ENCODE measurements around the gene TAP2. TPM values are rescaled to one million over a fixed set of nuclear protein-coding genes. Genes with fewer than 3 reads are reported as not detected.

TAP2 gene
- total RNA-seq, 1 experiment from 2014 or later, result 59.9 TPM

GRCh38 chr6:32838114-32838958, at the start of gene TAP2 (continued):
- no peak for TF ChIP-seq SP1 (IDR thresholded peaks at IDR 0.05; ENCODE audit: low read depth)
- TF ChIP-seq CTCF (IDR thresholded peaks at IDR 0.05 in 2 of 3, conservative IDR thresholded peaks at IDR 0.05 in 1 of 3; ENCODE audit: borderline replicate concordance in 1 of 3, insufficient read depth in 1 of 3, low read depth in 2 of 3, low read length in 2 of 3), result peak; percentile 88 to 96 (median 91)
- TF ChIP-seq POLR2A (IDR thresholded peaks at IDR 0.05; ENCODE audit: borderline replicate concordance, extremely low read depth, insufficient read depth, insufficient read length), result peak; percentile 84
- no peak for TF ChIP-seq FOSL1 (IDR thresholded peaks at IDR 0.05; ENCODE audit: low read depth)

DNA sequence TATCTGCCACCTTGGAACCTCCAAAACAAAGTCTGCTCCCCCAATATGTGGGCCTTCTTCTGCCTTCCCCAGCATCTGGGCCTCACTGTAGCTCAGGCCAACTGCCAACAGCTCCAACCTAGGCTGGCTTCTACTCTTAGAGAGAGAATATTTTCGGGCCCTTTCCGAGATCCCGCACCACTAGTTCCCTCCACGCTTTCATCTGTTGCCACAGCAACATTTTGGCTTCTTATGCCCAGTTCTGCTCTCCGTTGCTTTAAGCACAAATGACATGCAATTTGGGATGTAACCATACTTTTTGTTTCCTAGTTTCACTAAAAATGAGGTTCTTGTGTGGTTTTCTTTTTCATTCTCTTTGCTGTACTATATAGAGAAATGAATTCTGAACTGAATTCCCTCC, 49.1 kb upstream of the TAP2 start:
- intact Hi-C loops (cut with micrococcal nuclease), result loop anchor here (5.0 kb wide), 2 partner anchors 45 to 80 kb away; partner anchors contain the start of gene BRD2
- TF ChIP-seq CTCF (IDR thresholded peaks at IDR 0.05 in 2 of 3, conservative IDR thresholded peaks at IDR 0.05 in 1 of 3; ENCODE audit: borderline replicate concordance in 1 of 3, insufficient read depth in 1 of 3, low read depth in 2 of 3, low read length in 2 of 3) (no peak), ZFX (IDR thresholded peaks at IDR 0.05) (no peak), FOSL1 (IDR thresholded peaks at IDR 0.05; ENCODE audit: low read depth) (no peak), ZNF274 (IDR thresholded peaks at IDR 0.05; ENCODE audit: low read depth, low read length) (no peak), EZH2 (IDR thresholded peaks at IDR 0.05) (no peak), CEBPB (IDR thresholded peaks at IDR 0.05; ENCODE audit: low read depth) (no peak), JUND (IDR thresholded peaks at IDR 0.05) (no peak), YY1 (IDR thresholded peaks at IDR 0.05; ENCODE audit: extremely low read depth, insufficient replicate concordance, low read depth, low read length) (no peak), POLR2A (IDR thresholded peaks at IDR 0.05; ENCODE audit: borderline replicate concordance, extremely low read depth, insufficient read depth, insufficient read length) (no peak), EZH2phosphoT487 (IDR thresholded peaks at IDR 0.05; ENCODE audit: borderline replicate concordance) (no peak), RAD21 (IDR thresholded peaks at IDR 0.05; ENCODE audit: low read depth) (no peak), SP1 (IDR thresholded peaks at IDR 0.05; ENCODE audit: low read depth) (no peak), SRF (IDR thresholded peaks at IDR 0.05; ENCODE audit: low read depth) (no peak), SIN3A (IDR thresholded peaks at IDR 0.05; ENCODE audit: low read depth) (no peak), ELF1 (IDR thresholded peaks at IDR 0.05; ENCODE audit: borderline replicate concordance, low read depth) (no peak), POLR2AphosphoS5 (IDR thresholded peaks at IDR 0.05; ENCODE audit: low read depth, low read length) (no peak)
- TF ChIP-seq, protein P1, sequence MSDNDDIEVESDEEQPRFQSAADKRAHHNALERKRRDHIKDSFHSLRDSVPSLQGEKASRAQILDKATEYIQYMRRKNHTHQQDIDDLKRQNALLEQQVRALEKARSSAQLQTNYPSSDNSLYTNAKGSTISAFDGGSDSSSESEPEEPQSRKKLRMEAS (IDR thresholded peaks at IDR 0.05), result no peak
- TF ChIP-seq, protein P2, sequence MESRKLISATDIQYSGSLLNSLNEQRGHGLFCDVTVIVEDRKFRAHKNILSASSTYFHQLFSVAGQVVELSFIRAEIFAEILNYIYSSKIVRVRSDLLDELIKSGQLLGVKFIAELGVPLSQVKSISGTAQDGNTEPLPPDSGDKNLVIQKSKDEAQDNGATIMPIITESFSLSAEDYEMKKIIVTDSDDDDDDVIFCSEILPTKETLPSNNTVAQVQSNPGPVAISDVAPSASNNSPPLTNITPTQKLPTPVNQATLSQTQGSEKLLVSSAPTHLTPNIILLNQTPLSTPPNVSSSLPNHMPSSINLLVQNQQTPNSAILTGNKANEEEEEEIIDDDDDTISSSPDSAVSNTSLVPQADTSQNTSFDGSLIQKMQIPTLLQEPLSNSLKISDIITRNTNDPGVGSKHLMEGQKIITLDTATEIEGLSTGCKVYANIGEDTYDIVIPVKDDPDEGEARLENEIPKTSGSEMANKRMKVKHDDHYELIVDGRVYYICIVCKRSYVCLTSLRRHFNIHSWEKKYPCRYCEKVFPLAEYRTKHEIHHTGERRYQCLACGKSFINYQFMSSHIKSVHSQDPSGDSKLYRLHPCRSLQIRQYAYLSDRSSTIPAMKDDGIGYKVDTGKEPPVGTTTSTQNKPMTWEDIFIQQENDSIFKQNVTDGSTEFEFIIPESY (IDR thresholded peaks at IDR 0.05; ENCODE audit: extremely low read depth, insufficient replicate concordance, low read length), result no peak

More for the DNA sequence above, 49.1 kb upstream of the TAP2 start:
- CTCF ChIA-PET, result interaction anchor here (1.0 to 1.4 kb wide), 3 partner anchors 46 to 97 kb away, joined by 3 to 4 read pairs (median 3); no protein-coding TSS in a partner anchor
- no peak overlapping the region for H2AFZ ChIP-seq (ENCODE audit: low read depth, low read length, poor library complexity, severe bottlenecking)
- DNase-seq (ENCODE audit: low read depth, low spot score) (no peak), ATAC-seq (no peak)
- no peak overlapping the region for H3K9ac ChIP-seq (ENCODE audit: low read length)
- POLR2A ChIA-PET, result no interaction called here
- peaks cover 0 to 7% of the 10 kb centered on the region in 2 experiments; a peak in 2 of 4 replicates for H3K4me1 ChIP-seq (ENCODE audit: control insufficient read depth in 1 of 2, insufficient read depth in 2 of 2, low read length in 2 of 2)
- H3K9me3 ChIP-seq (ENCODE audit: control insufficient read depth in 1 of 2, insufficient read depth in 1 of 2, low read depth in 1 of 2, low read length in 2 of 2), result no peaks in the 10 kb centered on the region
- no peaks in the 10 kb centered on the region for H3K9me2 ChIP-seq (ENCODE audit: insufficient read depth)
- RAD21 ChIA-PET (ENCODE audit: low non-redundant PET in 1 of 2, low total read pairs in 2 of 2, uncharacterized antibody in 2 of 2, unreplicated experiment in 2 of 2), result no interaction called here
- H3K4me2 ChIP-seq (ENCODE audit: low read length), result no peak overlapping the region
- H3K36me3 ChIP-seq (ENCODE audit: control insufficient read depth in 1 of 2, insufficient read depth in 2 of 2, low read length in 2 of 2), result no peaks in the 10 kb centered on the region
- no peaks in the 10 kb centered on the region for H3K79me2 ChIP-seq (ENCODE audit: insufficient read depth, low read length)
- no peak overlapping the region for H3K27ac ChIP-seq (ENCODE audit: low read depth, low read length)
- no TSS peak for BruUV-seq (replicated peaks)
- no peaks in the 10 kb centered on the region for H3K27me3 ChIP-seq (ENCODE audit: insufficient read depth, low read length)
- no peak overlapping the region for H3K4me3 ChIP-seq (replicated peaks in 1 of 2; ENCODE audit: low read depth in 1 of 2, low read length in 2 of 2)
- H4K20me1 ChIP-seq (ENCODE audit: insufficient read depth), result no peaks in the 10 kb centered on the region

Data from HCT116 (cell line).